ENCODE data around the gene LAMC3. TPM values are rescaled to one million over a fixed set of nuclear protein-coding genes. Genes with fewer than 3 reads are reported as not detected.
"Not testable (repeated sequence)": the region's sequence is repeated elsewhere in the genome, so short reads cannot be mapped to it uniquely, and the experiment has no call there.

LAMC3 gene
- total RNA-seq, 2 donors from 2014 or later = 0.55 to 156 TPM

DNA sequence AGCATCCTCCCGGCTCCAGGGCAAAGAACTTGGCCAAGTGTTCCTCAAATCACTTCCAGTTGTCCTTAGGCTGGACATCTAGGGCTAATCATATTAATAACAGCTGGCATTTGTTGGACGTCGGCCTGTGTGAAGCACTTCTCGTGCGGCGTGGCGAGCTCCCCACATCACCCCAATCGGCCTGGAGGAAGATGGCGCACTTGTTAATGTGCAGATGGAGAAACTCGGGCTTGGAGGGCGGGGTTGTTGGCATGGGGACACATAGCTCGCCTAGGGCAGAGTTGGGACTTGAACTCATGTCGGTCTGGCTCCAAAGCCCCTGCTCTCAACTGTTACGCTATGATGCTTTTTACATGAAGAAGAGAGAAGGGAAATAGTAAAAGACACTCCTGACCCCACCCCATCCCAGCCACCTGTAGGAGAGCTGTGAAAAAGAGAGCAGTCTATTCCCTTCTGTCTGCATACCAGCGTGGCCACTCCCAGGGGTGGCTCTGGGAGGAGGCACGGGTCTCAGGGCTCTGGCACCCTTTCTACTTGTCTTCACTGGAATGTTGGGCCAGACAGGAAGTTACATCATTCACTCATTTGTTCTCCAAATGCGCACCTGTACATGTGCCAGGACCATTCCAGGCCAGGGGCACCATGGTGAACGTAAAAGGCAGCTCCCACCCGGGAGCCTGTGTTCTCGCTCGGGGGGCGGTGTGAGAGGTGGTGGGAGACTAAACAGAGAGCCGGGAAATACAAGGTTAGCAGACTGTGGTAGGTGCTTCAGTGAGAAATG lies 103.6 kb downstream of the LAMC3 start:
- Histone ChIP-seq H3K36me3 (no peaks in the 10 kb centered on the region), H3K4me1 (replicated peaks) (no peaks in the 10 kb centered on the region), H3K27ac (no peak overlapping the region), H3K4me3 (no peak overlapping the region), H3K27me3 (replicated peaks; ENCODE audit: insufficient read depth) (no peaks in the 10 kb centered on the region), H3K9me3 (no peaks in the 10 kb centered on the region)
- 84% methylated on average over 23 of the region's 23 CpGs for WGBS
- no peak for DNase-seq (ENCODE audit: low spot score)
- intact Hi-C loops (cut with DNase I) = no loop called here
- TF ChIP-seq, protein P1, sequence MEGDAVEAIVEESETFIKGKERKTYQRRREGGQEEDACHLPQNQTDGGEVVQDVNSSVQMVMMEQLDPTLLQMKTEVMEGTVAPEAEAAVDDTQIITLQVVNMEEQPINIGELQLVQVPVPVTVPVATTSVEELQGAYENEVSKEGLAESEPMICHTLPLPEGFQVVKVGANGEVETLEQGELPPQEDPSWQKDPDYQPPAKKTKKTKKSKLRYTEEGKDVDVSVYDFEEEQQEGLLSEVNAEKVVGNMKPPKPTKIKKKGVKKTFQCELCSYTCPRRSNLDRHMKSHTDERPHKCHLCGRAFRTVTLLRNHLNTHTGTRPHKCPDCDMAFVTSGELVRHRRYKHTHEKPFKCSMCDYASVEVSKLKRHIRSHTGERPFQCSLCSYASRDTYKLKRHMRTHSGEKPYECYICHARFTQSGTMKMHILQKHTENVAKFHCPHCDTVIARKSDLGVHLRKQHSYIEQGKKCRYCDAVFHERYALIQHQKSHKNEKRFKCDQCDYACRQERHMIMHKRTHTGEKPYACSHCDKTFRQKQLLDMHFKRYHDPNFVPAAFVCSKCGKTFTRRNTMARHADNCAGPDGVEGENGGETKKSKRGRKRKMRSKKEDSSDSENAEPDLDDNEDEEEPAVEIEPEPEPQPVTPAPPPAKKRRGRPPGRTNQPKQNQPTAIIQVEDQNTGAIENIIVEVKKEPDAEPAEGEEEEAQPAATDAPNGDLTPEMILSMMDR (IDR thresholded peaks at IDR 0.05) = no peak
- TF ChIP-seq POLR2A (IDR thresholded peaks at IDR 0.05) = no peak
- no peak for TF ChIP-seq POLR2AphosphoS5 (IDR thresholded peaks at IDR 0.05)

DNA sequence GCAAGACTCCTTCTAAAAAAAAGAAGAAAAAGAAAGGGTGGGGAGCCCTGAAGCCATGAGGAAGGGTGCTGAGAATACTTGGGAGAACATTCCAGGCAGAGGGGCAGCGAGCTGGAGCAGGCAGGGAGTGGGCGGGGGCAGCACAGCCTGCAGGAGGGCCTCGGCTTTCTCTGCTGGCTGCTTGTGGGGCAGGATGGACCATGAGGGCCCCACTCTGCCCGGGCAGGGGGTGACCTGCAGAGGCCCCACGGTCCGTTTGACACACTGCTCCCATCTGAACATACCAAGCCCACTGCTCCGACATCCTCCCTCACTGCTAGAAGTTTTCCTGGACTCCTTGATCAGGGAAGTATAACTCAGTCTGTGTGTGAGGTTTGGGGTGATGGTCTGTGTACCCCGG lies 104.7 kb downstream of the LAMC3 start:
- H3K27me3 ChIP-seq (replicated peaks; ENCODE audit: insufficient read depth) = no peaks in the 10 kb centered on the region
- no peak for DNase-seq (ENCODE audit: low spot score)
- no peaks in the 10 kb centered on the region for H3K4me1 ChIP-seq (replicated peaks)
- H3K27ac ChIP-seq = no peak overlapping the region
- H3K4me3 ChIP-seq = no peak overlapping the region
- no peaks in the 10 kb centered on the region for H3K36me3 ChIP-seq
- no peaks in the 10 kb centered on the region for H3K9me3 ChIP-seq
- TF ChIP-seq POLR2A (IDR thresholded peaks at IDR 0.05) = no peak
- TF ChIP-seq, protein P1 (IDR thresholded peaks at IDR 0.05) = no peak
- TF ChIP-seq POLR2AphosphoS5 (IDR thresholded peaks at IDR 0.05) = no peak
- intact Hi-C loops (cut with DNase I) = no loop called here
- 84% methylated on average over 8 of the region's 8 CpGs for WGBS

DNA sequence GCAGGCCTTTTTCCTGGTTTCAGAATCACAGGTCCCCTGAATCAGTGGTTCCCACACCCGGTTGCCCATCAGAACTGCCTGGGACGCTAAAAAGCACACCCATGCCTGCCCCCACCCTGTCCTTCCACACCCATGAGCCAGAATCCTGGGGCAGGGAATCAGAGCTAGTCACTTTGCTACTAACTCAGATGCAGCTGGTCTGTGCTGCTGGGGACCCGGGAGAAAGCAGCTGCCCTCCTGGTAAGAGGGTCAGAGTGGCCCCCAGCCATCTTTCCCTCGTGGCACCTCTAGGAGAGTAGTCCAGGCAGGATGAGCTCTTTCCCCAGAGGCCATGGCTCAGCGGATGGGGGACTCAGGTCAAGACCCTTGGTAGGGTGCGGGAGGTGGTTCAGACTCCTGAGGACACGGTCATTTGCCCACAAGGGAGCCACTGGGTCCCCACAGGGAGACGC lies 105.1 kb downstream of the LAMC3 start:
- H3K36me3 ChIP-seq = no peaks in the 10 kb centered on the region
- intact Hi-C loops (cut with DNase I) = no loop called here
- no peaks in the 10 kb centered on the region for H3K4me1 ChIP-seq (replicated peaks)
- no peak overlapping the region for H3K27ac ChIP-seq
- no peak for TF ChIP-seq POLR2AphosphoS5 (IDR thresholded peaks at IDR 0.05)
- TF ChIP-seq, protein P1 (IDR thresholded peaks at IDR 0.05) = no peak
- no peak for TF ChIP-seq POLR2A (IDR thresholded peaks at IDR 0.05)
- WGBS = 78% methylated on average over 8 of the region's 8 CpGs
- no peak for DNase-seq (ENCODE audit: low spot score)
- H3K4me3 ChIP-seq = no peak overlapping the region
- no peaks in the 10 kb centered on the region for H3K9me3 ChIP-seq
- no peaks in the 10 kb centered on the region for H3K27me3 ChIP-seq (replicated peaks; ENCODE audit: insufficient read depth)

DNA sequence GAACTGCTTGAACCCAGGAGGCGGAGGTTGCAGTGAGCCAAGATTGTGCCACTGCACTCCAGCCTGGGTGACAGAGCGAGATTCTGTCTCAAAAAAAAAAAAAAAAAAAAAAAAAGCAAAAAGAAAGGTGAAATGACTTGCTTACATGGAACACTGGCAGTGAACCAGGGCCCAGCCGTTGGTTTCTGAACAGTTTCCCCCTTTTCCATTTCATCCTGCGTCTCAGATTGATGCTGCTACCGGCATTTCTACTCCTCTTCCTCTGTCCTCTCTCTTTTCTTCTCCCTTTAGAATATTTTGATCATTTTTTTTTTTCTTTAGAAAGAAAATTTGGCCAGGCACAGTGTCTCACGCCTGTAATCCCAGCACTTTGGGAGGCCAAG lies 106.4 kb downstream of the LAMC3 start:
- H3K27me3 ChIP-seq (replicated peaks; ENCODE audit: insufficient read depth); H3K36me3 ChIP-seq; DNase-seq (ENCODE audit: low spot score); H3K27ac ChIP-seq; intact Hi-C loops (cut with DNase I); H3K9me3 ChIP-seq; H3K4me1 ChIP-seq (replicated peaks); H3K4me3 ChIP-seq: not testable (repeated sequence)
- 88% methylated on average over 6 of the region's 6 CpGs for WGBS

DNA sequence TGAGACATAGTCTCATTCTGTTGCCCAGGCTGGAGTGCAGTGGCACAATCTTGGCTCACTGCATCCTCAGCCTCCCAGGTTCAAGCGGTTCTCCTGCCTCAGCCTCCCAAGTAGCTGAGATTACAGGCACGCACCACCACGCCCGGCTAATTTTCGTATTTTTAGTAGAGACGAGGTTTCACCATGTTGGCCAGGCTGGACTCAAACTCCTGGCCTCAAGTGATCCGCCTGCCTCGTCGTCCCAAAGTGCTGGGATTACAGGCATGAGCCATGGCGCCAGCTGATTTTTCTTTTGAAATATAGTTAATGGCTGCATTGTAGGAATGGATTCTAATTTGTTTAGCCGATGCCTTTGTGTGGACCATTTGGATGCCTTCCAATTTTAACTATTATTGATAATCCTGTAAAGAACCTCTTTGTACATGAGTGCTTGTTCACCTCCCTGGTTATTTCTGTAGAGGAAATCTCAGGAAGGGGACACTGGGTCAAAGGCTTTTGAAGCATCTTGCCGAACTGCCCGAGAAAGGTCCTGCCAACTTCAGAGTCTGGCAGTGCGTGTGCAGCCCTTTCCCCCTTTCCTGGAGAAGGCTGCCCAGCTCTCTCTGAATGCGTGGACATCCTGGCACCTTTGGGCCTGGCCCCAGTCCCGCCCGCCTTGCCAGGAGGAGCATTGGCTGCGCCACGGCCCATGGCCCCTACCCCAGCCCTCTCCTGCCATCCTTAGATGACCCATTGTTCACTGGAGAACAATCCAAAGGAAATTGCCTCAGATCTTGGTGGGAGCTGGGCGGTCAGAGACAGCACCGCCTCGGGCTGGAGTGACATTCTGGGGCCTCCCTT lies 107.5 kb downstream of the LAMC3 start:
- TF ChIP-seq POLR2A (IDR thresholded peaks at IDR 0.05) = no peak
- TF ChIP-seq, protein P1 (IDR thresholded peaks at IDR 0.05) = no peak
- intact Hi-C loops (cut with DNase I) = no loop called here
- H3K4me1 ChIP-seq (replicated peaks) = no peaks in the 10 kb centered on the region
- 87% methylated on average over 22 of the region's 22 CpGs for WGBS
- H3K36me3 ChIP-seq = no peaks in the 10 kb centered on the region
- no peak overlapping the region for H3K4me3 ChIP-seq
- H3K27me3 ChIP-seq (replicated peaks; ENCODE audit: insufficient read depth) = no peaks in the 10 kb centered on the region
- H3K9me3 ChIP-seq = no peaks in the 10 kb centered on the region
- H3K27ac ChIP-seq = no peak overlapping the region
- no peak for DNase-seq (ENCODE audit: low spot score)

Measured in prostate gland (tissue), 2 donors.